OCI-M2 (cell line): ENCODE data around the gene AIRE.

Source experiments
- DNase-seq: peaks from one replicate; lab custom pipeline; 2025; ENCODE audit not compliant: unreplicated experiment; lab: John Stamatoyannopoulos, UW

Gene AIRE

DNA sequence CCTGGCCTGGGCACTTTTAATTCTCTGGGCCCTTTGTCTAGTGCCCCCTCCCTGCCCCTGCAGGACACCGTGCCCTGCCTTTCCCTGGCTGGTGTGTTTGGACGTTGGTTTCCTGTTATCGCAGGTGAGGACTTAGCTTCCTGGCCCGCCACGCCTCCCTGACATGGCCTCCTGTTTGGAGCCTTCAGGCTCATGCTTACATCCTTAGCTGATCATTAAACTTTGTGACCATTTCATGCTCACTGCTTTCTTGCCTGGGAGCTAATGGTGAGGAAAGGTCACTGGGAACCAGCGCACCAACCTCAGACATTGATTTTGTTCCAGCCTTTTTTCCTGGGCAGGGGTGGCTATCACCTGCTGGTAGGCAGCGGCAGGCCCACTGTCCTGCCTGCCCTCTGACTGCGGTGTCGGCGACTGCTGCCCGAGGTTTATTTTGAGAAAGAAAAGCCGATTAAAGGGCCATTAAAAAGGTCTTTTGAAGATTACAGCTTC, 17.9 kb downstream of the AIRE start:
- no peak for DNase-seq

DNA sequence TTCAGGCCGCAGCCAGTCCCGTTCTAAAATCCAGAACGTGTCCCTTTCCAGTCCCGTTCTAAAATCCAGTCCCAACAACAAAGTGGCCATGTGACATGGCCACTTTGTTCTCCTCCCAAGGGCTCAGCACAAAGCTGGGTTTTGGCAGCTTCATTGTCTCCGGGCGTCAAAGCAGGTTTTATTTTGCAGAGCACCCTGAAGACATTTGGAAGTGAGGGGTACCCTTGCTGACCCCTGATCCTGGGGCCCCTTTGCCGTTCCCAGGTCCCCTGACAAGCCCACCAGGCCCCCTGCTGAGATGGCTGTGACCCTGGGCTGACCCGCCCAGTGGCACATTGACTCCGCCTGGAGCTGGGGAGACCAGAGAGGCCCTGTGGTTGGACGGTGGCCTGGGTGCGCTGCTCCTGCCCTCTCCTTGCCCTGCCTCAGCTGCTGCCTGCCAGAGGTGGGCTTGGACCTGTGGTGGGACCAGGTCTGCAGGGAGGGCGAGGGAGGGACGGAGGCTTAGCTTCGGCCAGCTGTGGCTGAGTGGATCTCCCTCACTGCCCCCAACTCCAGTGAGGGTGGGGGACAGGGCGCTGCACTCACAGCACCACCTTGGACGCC, 18.4 kb downstream of the AIRE start:
- DNase-seq, result no peak

DNA sequence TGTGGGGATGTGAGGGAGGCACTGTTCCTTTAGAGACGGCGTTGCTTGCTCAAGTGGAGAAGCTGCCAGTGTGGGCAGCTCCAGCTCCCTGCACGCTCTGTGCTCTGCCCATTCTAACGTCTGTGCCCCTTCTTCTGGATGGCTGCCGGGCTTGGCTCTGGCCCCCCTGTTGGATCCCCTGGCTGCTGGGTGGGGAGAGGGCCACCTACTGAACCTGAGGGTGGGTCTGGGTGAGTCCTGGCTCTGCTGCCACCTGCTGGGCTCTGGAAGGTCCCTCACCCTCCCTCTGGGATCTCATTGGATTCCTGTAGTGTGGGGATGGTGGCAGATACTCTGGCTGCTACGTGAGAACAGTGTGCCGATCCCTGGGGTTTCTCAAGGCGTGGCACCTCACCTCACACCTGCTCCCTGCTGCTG, 19.2 kb downstream of the AIRE start:
- DNase-seq, result peak; percentile 63

DNA sequence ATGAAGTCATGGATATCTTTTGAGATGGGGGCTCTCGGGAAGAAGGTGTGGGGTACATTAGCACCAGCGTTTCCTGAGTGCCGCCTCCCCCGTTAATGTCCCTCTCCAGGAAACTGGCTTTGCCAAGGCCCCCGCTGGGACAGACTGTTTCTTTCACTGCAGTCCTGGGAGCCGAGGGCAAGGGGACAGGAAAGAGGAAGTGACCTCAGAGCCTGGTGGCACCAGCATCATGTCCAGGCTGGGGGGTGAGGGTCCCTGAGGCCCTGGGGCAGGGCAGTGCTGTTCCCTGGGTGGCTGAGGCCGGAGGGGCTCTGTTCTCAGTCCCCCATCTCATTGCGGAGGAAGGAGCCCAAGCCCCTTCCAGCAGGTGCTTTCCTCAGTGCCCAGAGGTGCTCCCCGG, 20.0 kb downstream of the AIRE start:
- no peak for DNase-seq

DNA sequence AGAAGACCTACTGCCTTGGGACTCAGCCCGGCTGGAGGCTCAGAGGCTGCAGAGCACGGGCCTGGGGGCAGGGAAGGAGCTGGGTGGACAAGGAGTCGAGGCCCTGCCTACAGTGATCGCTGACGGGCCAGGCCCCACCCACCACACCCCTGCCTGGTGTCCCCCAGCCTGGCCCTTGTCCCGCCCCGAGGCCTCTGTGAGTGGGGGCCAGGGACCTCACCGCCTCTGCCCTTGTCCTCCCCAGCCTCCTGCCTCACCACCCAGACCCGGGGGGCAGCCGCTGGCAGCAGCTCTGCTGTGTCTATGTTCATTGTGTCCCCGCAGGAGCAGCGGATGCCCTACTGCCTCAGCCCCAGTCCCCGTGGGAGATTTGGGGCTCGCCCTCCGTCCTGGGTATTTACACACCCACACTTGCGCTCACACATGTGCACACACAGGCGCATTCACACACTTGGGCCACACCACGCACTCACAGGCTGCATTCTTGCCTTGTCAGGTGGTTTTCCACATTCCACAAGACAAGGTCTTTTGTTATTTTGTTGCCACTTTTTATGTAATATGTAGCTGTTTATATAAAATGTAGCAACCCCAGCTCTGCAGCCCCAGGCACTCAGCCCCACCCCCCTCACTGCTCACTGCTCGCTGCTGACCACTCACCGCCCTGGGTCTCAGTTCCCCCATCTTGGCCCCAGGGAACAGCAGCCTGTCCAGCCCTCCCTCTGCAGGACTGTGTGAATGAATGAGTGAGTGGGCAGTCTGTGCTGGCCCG, 21.4 kb downstream of the AIRE start:
- DNase-seq, result no peak

DNA sequence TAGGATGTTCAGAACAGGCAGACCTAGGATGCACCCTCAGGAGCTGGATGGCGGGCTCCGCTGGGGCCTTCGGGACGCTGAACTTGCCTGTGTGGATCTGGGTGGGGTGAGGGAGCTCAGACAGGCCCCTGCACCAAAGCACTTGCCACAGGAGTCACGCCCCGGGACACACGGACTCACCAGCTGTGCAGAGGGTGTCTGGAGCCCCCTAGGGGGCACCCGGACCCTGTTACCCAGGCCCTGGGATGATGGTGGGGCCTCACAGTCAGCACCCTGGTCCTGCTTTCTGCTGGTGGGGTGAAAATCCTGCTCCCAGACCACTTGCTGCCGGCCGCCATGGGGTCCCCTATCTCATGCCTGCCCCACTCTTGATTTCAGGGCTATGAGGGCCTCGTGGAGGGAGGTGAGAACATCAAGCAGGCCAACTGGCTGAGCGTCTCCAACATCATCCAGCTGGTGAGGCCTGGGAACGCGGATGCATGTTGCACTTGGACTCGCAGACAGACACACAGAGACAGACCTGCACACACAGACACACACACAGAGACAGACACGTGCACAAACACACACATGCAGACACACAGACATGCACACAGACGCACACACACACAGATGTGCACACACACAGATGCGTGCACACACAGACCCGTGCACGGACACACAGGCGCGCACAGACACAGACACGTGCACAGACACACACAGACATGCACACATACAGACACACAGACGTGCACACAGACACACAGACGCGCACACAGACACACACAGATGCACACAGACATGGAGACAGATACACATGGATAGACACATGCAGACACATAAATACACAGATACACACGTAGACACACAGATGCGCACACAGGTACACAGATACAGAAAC, 25.2 kb downstream of the AIRE start:
- no peak for DNase-seq

DNA sequence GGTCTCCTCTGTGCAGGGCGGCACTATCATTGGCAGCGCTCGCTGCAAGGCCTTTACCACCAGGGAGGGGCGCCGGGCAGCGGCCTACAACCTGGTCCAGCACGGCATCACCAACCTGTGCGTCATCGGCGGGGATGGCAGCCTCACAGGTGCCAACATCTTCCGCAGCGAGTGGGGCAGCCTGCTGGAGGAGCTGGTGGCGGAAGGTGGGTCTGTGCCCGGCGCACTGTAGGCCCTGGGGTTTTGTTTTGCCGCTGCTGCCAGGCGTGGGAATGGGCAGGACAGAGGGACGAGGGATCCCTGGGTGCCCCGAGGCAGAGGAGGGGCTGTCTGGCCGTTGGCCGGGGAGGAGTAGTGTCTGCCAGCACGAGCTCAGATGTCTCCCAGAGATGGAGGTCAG, 26.4 kb downstream of the AIRE start:
- no peak for DNase-seq

DNA sequence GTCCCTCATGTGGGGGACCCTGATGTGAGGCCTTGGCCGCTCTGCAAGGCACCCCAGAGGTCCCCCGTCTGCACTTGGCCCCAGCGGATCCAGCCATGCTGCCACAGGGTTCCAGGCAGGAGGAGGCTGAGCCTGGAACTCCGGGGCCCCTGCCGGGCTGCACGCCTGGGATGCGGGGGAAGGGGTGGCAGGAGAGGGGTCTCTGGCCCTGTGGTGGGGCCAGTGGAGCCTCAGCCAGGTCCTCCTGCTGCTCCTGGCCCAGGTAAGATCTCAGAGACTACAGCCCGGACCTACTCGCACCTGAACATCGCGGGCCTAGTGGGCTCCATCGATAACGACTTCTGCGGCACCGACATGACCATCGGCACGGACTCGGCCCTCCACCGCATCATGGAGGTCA, 27.0 kb downstream of the AIRE start:
- DNase-seq, result no peak

DNA sequence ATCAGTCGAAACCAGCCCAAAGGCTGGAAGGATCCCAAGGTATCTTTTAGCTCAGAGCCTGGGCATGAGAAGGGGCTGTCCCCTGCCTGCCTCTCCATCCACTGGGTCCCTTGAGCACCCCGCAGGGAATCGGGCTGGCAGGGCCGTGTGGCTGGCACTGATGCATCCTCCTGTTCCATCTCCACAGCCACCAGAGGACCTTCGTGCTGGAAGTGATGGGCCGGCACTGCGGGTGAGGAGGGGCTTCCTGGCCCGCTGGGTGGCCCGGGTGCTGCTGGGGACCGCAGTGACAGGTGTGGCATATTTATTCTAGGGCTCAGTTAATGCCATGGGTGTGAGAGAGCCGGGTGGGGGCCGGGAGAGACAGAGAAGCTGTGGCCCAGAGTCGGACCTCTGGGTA, 27.8 kb downstream of the AIRE start:
- no peak for DNase-seq

DNA sequence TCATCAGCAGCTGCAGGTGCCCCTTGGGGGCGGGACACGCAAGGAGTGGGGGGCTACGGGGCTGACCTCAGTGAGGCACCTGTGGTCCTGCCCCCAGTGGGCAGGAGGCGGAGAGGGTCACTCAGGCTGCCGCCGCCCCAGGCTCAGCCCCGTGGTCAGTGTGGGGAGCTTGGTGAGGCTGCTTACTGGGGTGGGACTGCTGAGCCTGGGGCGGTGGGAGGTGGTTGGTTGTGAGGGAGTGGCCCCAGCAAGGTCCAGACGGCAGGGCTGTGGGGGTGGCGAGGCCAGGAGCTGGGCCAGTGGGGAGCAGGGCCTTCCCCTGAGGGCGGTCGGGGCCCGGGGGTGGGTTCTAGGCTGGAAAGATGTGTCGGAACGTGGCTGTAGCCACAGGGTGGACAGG, 28.5 kb downstream of the AIRE start:
- no peak for DNase-seq

DNA sequence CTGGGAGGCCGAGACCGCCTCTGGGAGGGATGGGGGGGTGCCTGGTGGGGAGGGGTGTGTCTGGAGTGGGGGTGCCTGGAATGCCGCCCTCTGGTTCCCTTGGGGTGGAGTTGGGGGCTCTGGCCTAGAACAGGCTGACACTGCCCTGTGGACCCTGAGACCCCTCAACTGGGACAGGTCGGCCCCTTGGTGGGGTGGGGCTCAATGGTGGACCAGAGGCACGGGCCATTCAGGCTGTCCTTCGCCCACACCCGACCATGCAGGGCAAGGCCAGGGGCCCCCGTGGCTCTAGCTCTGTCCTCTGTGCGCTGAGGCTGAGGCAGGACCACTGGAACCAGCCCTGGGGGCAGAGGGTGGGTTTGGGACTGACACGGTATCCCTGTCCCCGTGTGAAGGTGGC, 28.9 kb downstream of the AIRE start:
- no peak for DNase-seq

DNA sequence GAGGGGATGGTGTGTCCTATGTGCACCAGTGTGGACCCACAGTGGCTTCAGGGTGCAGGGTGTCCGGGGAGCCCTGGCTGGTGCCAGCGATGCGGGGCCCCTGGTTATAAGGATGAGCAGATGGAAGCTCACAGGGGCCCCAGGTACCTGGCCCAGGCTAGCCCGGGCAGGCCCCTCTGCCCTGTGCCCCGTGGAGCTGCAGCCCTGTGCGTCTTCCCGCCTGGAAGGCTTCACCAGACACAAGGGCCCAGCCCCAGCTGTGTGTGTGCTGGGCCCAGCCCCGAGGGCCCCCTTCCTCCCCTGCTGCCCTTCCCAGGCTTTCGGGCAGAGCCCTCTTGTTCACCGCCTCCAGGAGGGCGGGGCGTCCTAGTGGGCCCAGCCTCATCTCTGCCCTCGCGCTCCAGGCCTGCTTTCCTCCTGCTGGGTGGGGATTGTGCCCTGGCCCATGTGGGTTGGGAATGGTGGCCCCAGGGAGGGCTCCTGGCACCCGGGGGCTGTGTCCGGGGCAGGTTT, 30.1 kb downstream of the AIRE start:
- DNase-seq, result no peak

DNA sequence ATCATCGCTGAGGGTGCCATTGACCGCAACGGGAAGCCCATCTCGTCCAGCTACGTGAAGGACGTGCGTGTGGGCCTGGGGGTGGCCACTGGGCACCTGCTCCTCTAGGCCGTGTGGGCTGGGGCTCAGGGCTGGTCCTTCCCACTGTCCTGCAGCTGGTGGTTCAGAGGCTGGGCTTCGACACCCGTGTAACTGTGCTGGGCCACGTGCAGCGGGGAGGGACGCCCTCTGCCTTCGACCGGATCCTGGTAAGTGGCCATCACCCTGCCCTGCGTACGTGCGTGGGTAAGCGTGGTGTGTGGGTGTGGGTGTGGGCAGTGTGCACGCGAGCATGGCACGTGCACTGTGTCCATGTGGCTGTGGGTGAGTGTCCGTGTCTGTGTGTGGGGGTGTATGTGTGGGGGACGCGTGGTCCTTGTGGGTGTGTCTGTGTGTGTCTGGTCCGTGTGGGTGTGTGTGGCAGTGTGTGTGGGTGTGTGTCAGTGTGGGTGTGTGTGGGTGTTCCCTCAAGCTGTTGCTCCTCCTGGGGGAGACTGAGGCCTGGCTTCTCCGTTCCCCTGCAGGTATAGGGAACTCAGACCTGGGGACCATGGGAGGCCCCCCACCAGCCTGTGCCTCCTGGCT, 30.7 kb downstream of the AIRE start:
- no peak for DNase-seq

DNA sequence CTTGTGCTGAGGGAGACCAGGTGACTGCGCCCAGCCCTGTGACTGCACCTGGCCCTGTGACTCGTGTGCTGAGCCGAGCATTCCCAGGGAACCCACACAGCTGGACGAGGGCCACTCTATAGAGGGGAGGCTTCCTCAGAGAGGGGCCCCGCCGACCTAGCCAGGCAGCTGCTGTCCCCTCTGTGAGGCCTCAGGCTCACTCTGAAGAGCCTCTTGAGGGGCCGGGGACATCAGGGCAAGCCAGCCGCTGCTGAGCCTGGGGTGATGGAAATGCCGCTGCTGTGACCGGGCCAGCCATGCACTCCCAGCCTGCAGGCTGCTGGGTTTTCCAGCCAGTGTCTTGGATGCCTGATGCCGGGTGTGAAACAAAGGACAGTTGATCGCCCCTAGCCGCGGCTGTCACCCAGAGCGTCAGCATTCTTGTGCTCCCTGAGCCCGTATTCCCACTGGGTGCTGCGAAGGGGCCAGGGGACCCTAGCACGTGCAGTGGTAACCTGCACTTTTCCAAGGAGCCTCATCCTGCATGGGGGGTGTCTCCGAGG, 31.6 kb downstream of the AIRE start:
- DNase-seq, result no peak

DNA sequence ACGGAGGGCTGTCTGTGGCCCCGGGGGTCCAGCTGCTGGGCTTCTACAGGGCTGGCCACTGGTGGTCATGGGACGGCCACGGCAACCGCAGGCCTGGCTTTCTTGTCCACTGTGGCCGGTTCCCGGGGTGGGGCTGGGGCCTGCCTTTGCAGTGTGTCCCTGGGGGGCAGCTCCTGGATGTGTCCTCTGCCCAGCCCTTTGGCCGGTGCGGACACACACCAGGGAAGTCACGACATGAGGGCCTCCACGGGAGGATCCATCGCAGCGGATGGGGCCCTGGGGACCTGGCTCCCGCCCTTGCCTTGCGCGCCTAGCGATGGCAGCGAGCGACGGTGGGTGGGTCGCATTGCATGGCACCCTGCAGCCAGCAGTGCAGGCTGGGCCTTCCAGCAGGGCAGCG, 32.2 kb downstream of the AIRE start:
- no peak for DNase-seq

DNA sequence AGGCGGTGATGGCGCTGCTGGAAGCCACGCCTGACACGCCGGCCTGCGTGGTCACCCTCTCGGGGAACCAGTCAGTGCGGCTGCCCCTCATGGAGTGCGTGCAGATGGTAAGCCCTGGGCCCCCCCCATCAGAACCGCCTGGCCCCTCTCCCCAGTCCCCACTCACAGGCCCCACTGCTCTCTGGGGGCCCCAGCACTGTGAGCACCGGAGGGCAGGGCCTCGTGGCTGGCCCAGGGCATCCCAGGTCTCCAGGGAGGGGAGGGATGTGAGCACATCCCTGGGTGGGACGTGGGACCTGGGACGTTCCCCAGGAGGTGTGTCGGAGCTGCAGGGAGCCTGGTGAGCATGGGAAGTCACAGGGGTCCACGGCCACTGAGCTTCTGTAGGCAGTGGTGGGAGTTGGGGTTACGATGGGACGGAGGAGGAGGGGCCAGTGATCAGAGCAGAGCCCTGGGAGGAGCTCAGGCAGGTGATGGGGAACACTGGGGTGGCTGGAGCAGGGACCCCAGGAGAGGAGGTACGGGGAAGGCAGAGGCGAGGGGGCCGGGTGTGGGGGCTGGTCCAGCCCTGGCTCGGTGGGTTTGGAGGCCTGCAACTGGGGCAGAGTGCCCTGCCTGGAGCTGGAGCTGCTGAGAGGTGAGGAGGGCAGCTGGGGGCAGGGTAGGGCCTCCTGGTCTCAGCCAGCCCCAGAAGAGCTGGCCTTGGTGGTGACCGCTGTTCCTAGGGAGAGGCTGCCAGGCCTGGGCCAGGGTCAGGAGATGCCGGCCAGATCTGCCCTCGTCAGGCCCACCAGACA, 33.0 kb downstream of the AIRE start:
- no peak for DNase-seq

DNA sequence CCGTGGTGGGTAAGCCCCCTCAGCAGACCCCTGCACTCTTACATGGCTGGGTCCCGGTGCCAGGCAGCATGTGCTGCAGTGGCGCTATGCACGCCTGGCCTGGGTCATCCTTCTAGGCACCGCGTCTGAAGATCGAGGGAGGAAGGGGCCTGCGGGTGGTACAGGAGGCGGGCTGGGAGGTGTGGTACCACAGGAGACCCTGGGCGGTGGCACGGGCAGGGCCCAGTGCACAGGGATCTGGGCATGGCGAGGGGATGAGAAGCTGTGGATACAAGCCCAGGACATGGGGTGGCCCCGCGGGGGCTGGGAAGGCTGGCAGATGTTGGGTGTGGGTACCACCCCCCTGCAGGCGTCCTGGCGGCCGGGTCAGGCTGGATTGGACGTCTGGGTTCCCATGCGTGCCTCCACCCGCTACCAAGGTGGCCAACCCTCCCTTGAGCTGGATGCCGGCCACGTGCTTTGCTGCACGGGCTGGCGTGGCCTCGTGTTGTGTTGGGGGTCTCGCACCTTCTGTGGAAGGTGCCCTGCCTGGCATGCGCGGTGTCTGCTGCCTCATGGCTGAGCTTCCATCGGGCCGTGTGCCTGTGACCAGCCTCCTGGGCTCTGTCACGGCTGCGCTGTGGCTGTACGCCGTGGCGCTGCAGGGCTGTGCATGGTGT, 33.9 kb downstream of the AIRE start:
- DNase-seq, result no peak

DNA sequence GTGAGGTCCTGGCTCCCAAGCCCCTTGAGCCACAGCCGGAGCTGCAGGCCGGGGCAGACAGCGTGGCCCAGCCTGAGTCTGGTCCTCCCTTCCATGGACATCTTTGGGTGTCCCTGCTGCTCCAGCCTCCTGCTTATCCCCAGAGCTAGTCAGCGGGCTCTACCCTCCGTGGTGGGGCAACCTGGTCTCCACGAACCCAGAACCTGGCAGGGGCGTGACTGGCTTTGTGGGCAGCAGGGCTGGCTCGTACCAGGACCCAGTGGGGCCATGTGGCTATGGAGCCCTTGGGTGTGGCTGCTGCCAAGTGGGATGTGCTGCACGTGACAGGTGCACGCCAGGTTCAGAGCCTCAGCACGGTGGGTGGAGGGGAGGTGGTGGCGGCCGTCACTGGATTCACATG, 35.2 kb downstream of the AIRE start:
- DNase-seq, result no peak

DNA sequence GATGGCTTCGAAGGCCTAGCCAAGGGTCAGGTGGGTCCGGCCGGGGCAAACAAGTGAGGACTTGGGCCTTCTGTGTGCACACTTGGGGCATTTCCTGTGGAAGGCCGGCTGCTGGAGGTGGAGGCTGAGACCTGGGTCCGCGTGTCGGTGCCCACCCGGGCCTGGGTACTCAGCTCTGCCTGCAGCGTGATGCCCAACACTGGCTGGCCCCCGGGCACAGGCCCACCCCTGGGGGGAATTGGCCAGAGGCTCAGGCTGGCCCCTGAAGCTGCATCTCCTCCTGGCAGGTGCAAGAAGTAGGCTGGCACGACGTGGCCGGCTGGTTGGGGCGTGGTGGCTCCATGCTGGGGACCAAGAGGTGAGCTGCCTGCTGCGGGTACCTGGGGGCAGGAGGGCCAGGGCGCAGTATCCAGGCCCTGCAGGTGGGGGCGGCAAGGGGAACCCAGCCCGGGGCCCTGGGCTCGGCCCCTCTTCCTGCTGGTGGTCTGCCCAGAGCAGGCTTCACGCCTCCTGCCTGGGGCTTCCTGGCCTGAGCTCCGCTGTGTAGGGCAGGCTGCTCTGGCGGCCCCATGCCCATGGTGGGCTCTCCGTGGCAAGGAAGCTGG, 36.3 kb downstream of the AIRE start:
- DNase-seq, result no peak
